GM23338 (cell line): ENCODE data around the gene SPINT1. TPM values are rescaled to one million over a fixed set of nuclear protein-coding genes. Genes with fewer than 3 reads are reported as not detected.

ENCODE experiments used
- ATAC-seq: fragments of 200-7000 bp; cut with Tn5 transposase; 3 replicates; pipeline ENCODE4 v1.9.1; 2020
- DNase-seq: peaks from one replicate; pipeline ENCODE4 v3.0.0-alpha.2; 2015; ENCODE audit warnings: low spot score
- H2AFZ ChIP-seq: fragments of 200-600 bp; sonication (generic); 2 replicates; pipeline ENCODE4 v1.8.0; 2016; ENCODE audit warnings: antibody characterized with exemption, mild to moderate bottlenecking, moderate library complexity
- H3F3A ChIP-seq: fragments of 200-600 bp; sonication (generic); replicated peaks from 2 replicates; pipeline ENCODE4 v1.8.0; 2017; ENCODE audit warnings: antibody characterized with exemption, mixed run types, low read depth
- H3K27ac ChIP-seq: fragments of 200-600 bp; sonication (generic); 2 replicates; pipeline ENCODE4 v1.6.1; 2016; ENCODE audit warnings: low read depth
- H3K27me3 ChIP-seq: fragments of 200-600 bp; sonication (generic); 2 replicates; pipeline ENCODE4 v1.8.0; 2016; ENCODE audit warnings: mild to moderate bottlenecking, mixed run types, moderate library complexity; ENCODE audit not compliant: insufficient read depth
- H3K36me3 ChIP-seq: fragments of 200-600 bp; sonication (generic); 2 replicates; pipeline ENCODE4 v1.8.0; 2016; ENCODE audit warnings: mild to moderate bottlenecking; ENCODE audit not compliant: insufficient read depth
- H3K4me1 ChIP-seq: fragments of 200-600 bp; sonication (generic); 2 replicates; pipeline ENCODE4 v1.8.0; 2016; ENCODE audit warnings: mild to moderate bottlenecking, moderate library complexity; ENCODE audit not compliant: insufficient read depth
- H3K4me2 ChIP-seq: fragments of 200-600 bp; sonication (generic); 2 replicates; pipeline ENCODE4 v1.7.1; 2017; ENCODE audit warnings: mixed run types
- H3K4me3 ChIP-seq: fragments of 200-600 bp; sonication (generic); 2 replicates; pipeline ENCODE4 v1.6.1; 2016; ENCODE audit warnings: mixed run types
- H3K79me2 ChIP-seq: fragments of 200-600 bp; sonication (generic); replicated peaks from 2 replicates; pipeline ENCODE4 v1.8.0; 2017; ENCODE audit warnings: mild to moderate bottlenecking; ENCODE audit not compliant: insufficient read depth
- H3K9me2 ChIP-seq: fragments of 200-600 bp; sonication (generic); 2 replicates; pipeline ENCODE4 v1.8.0; 2017; ENCODE audit not compliant: insufficient read depth
- H4K20me1 ChIP-seq: fragments of 200-600 bp; sonication (generic); replicated peaks from 2 replicates; pipeline ENCODE4 v1.8.0; 2017; ENCODE audit warnings: mild to moderate bottlenecking; ENCODE audit not compliant: insufficient read depth
- H3K27ac Mint-ChIP-seq: 2 replicates; pipeline ENCODE4 v1.8.0; 2020; ENCODE audit warnings: inconsistent platforms, mild to moderate bottlenecking, moderate library complexity, mixed read lengths
- H3K27me3 Mint-ChIP-seq: 3 replicates; pipeline ENCODE4 v1.8.0; 2022; ENCODE audit warnings: low read depth, mild to moderate bottlenecking, moderate library complexity, mixed read lengths, inconsistent platforms; ENCODE audit not compliant: insufficient read depth, poor library complexity
- H3K36me3 Mint-ChIP-seq: 3 replicates; pipeline ENCODE4 v1.8.0; 2021; ENCODE audit warnings: low read depth, mild to moderate bottlenecking, inconsistent platforms, moderate library complexity, mixed read lengths
- H3K4me1 Mint-ChIP-seq: 3 replicates; pipeline ENCODE4 v1.8.0; 2020; ENCODE audit warnings: mild to moderate bottlenecking, inconsistent platforms, mixed read lengths
- H3K4me3 Mint-ChIP-seq: 3 replicates; pipeline ENCODE4 v1.8.0; 2021; ENCODE audit warnings: moderate library complexity, mild to moderate bottlenecking, inconsistent platforms, mixed read lengths
- H3K9me3 Mint-ChIP-seq: 3 replicates; pipeline ENCODE4 v1.8.0; 2020; ENCODE audit warnings: moderate library complexity, mild to moderate bottlenecking, inconsistent platforms, mixed read lengths
- CREB1 ChIP-seq: fragments of 250-450 bp; sonication (Bioruptor Pico); IDR thresholded peaks from 2 replicates; pipeline ENCODE4 v1.5.0; 2020; ENCODE audit warnings: low read depth, mild to moderate bottlenecking, moderate library complexity
- EZH2 ChIP-seq: fragments of 200-600 bp; sonication (generic); IDR thresholded peaks from one replicate; pipeline ENCODE4 v1.8.0; 2017; ENCODE audit warnings: antibody characterized with exemption, mild to moderate bottlenecking, low read depth; ENCODE audit not compliant: unreplicated experiment
- NANOG ChIP-seq: IDR thresholded peaks from 2 replicates; pipeline ENCODE4 v1.6.1; 2016; ENCODE audit warnings: antibody characterized with exemption, borderline replicate concordance
- REST ChIP-seq: IDR thresholded peaks from one replicate; pipeline ENCODE4 v1.6.1; 2018; ENCODE audit warnings: antibody characterized with exemption; ENCODE audit not compliant: unreplicated experiment
- STAT1 ChIP-seq: IDR thresholded peaks from one replicate; pipeline ENCODE4 v1.6.1; 2016; ENCODE audit warnings: antibody characterized with exemption; ENCODE audit not compliant: unreplicated experiment
- ZNF114 ChIP-seq: fragments of 250-450 bp; sonication (Bioruptor Pico); IDR thresholded peaks from 2 replicates; pipeline ENCODE4 v1.5.0; 2020; ENCODE audit warnings: mild to moderate bottlenecking, moderate library complexity
- ZNF462 ChIP-seq: fragments of 250-450 bp; sonication (Bioruptor Pico); IDR thresholded peaks from 2 replicates; pipeline ENCODE4 v1.5.0; 2020; ENCODE audit warnings: mild to moderate bottlenecking, moderate library complexity
- polyA plus RNA-seq: library from polyadenylated mRNA; unstranded; fragments of >200 nt; fragmentation: Nextera tagmentation; extraction: Ambion mirVana; gene quantifications from 2 replicates; pipeline ENCODE4 v1.2.1, GENCODE V29; 2016
- total RNA-seq: library from RNA; depleted of rRNA; stranded (reverse); fragments of >200 nt; shearing (Covaris generic); gene quantifications from 2 replicates; pipeline ENCODE4 v1.2.3, GENCODE V29; 2014

The SPINT1 gene
- total and polyA plus RNA-seq, 2 experiments from 2014 or later: 41.3 to 253 TPM

- no peak for TF ChIP-seq ZNF462
- no peak for TF ChIP-seq ZNF114 (CRISPR knock-in tag)
These were observed 57.2 kb downstream of the SPINT1 start (continued) for GRCh38 chr15:40901053-40901443.

- no peaks in the 10 kb centered on the region for H3K27me3 ChIP-seq
- H3K4me1 Mint-ChIP-seq: peaks cover 18% of the 10 kb centered on the region
- H3K4me2 ChIP-seq: no peak overlapping the region
- H3K4me3 ChIP-seq: no peak overlapping the region
- no peak overlapping the region; the same call in 1 of the 2 replicates for H3K27ac Mint-ChIP-seq
- no peaks in the 10 kb centered on the region; the same call in 2 of the 3 replicates for H3K9me3 Mint-ChIP-seq
- peaks cover 66% of the 10 kb centered on the region for H3K36me3 Mint-ChIP-seq
- peaks cover 8% of the 10 kb centered on the region; the same call in 1 of the 2 replicates for H3K36me3 ChIP-seq
- H3K79me2 ChIP-seq: no peaks in the 10 kb centered on the region
- no peak overlapping the region for H3K27ac ChIP-seq
- peaks cover 18% of the 10 kb centered on the region for H4K20me1 ChIP-seq
- H3K4me3 Mint-ChIP-seq: no peak overlapping the region
- DNase-seq (no peak), ATAC-seq (no peak)
- peaks cover 14% of the 10 kb centered on the region for H3K27me3 Mint-ChIP-seq
- H3K9me2 ChIP-seq: no peaks in the 10 kb centered on the region
- peaks cover 18% of the 10 kb centered on the region; the same call in 1 of the 2 replicates for H3F3A ChIP-seq
- no peak overlapping the region for H2AFZ ChIP-seq
- peaks cover 15% of the 10 kb centered on the region for H3K4me1 ChIP-seq
- TF ChIP-seq REST (no peak), ZNF114 (CRISPR knock-in tag) (no peak), CREB1 (CRISPR knock-in tag) (no peak), EZH2 (no peak), STAT1 (no peak), NANOG (no peak)
These were observed 59.0 kb downstream of the SPINT1 start for GRCh38 chr15:40902605-40903561.
